GM18526 (cell line): Measurements from ENCODE around the gene AKT1S1.
A peak's percentile ranks its signal among the peaks of the same experiment; 100 is the strongest.

Experiments
- POLR2A ChIP-seq: IDR thresholded peaks from 3 replicates; pipeline ENCODE4 v1.6.1; 2011; ENCODE audit not compliant: insufficient read length; ENCODE audit errors: extremely low read depth

Gene AKT1S1

DNA sequence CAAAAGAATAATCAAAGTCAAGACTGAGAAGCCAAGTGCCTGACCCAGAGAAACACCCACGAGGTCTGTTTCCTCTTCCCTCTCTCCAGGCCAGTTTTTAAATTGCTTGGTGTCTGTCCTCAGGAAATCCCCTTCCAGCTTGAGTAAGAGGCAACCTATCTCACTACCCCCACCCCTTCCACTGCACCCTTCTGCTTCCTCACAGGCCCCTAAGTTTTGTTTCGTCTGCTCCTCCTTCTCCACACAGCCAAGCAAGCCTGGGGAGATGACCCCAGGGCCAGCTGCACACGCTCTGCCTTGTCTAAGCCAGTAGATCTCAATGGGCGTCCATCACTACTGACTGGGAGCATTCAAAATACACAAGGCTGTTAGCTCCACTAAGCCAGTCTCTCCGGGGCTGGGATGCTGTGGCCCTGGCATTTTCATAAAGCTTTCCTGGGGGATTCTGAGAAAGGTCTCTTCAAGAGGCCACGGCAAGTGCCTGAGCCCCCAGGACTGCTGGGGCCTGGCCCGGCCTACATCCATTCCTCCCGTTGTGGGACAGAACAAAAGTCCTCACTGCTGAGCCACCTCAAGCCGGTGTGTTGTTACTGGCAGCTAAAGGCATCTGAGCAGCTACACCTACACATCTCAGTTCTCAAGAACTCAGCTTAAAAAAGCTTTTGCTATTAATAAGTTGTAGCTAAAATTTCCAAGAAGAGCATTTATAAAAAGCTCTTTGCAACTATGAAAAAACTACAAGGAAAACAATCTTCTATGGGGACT lies 34.4 kb upstream of the AKT1S1 start:
- TF ChIP-seq POLR2A: peak; percentile 21

DNA sequence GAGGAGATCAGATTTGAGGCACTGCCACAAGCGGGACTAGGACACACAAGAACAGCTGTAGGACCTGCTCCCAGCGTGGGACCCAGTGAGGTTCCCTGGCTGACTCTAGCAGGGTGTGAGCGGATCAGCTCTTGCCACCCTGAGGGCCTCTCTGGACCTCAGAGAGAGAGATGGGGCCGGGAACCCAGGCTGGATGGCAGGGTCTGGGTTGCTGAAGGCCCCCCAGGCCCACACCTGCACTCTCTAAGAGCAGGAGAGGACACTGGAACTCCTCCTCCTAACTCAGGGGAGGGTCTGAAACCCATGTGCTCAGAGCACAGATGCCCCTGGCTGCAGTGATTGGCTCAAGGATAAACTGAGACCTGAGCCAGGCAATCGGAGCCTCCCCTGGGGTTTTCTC lies 33.0 kb upstream of the AKT1S1 start:
- TF ChIP-seq POLR2A: no peak

DNA sequence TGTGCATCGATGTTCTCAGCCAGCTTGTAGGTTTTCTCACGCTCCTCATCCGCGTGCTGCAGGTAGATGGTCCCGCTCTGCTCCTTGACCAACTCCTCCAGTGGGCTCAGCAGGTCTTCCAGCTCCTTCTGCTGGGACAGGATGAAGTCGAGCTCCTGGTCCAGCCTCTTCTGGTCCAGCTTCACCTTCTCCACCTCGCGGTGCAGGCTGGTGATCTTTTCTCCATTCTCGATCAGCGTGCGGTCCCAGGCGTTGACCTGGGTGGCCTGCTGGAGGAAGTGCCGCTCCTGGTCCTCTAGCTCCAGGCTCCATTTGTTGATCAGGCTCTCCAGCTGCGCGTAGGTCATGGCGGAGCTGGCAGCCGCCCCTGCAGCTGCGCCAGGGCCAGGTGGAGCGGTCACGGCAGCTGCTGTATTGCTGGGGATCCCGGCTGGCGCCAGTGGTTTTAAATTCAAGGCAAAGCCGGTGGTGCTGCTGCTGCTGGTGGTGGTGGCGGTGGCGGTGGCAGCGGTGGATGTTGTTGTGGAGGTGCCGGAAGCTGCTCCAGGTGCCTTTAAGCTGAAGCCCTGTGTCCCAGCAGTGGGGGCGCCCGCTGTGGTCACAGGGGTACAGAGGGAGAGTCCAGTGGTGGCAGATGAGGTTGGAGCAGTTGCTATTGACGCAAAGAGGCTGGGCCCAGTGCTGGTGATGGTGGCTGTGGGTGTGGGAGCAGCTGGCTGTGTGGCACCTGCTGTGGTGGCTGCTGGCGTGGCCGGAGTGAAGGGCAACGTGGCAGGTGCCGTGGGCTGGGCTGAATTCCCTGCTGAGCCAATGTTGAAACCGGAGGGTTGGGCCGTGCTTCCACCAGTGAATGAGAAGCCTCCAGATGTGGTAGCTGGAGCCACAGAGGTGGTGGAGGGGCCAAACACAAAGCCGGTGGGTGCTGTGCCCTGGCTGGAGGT lies 31.6 kb upstream of the AKT1S1 start:
- TF ChIP-seq POLR2A: no peak

DNA sequence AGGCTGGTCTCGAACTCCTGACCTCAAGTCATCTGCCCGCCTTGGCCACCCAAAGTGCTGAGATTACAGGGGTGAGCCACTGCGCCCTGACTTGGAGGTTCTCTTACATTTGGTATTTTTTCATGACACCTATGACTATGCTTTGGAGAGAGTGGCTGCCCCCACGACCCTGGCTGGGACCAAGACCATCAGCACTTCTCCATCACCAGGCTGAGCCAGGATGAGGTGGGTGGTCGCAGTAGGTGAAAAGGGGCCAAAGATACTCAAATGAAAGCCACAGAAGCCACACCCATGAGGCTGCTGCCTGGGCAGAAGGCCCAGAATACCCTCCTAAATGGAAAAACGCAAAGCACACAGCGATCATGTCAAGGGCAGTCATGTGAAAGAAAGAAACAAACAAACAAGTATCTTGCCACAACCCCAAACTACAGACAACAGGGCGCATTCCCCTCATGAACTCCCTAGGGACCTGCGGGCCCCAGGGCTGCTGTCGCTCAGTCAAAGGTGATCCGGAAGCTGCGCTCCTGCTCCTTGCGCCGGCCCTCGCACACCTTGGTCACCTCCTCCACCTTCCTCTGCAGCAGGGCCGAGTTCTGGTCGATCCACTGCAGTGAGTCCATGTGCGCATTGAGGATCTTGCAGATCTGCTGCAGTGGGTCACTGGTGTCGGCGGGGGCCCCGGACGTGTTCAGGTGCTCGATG lies 30.7 kb upstream of the AKT1S1 start:
- no peak for TF ChIP-seq POLR2A

DNA sequence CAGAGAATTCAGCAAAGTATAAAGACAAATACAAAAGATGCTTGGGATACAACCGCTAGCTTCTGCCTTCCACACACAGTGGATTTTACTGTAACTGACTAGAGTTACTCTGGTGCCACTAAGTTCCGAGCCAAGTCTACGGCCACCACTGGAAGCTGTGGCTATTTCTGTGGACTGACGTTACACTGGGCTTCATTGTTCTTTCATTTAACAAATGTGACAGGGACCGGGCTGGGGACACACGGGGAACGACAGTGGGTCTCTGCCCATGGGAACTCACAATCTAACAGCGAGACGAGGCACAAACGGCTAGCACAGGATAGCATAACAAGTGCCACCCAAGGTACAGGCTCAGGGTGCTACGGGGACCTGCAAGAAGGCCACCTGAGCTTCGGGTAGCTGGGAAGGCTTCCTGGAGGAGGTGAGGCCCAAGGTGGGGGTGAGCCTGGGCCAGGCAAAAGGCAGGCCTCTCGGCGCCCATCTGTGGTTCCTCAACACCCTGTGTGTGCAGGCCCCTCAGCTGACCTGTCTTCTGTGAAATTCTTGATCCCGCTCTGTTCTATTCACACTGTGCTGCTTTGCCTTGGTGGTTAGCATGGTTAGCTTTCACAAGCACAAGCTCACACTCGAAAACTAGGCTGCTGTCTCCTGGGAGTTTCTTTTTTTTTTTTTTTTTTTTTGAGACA lies 29.9 kb upstream of the AKT1S1 start:
- no peak for TF ChIP-seq POLR2A

DNA sequence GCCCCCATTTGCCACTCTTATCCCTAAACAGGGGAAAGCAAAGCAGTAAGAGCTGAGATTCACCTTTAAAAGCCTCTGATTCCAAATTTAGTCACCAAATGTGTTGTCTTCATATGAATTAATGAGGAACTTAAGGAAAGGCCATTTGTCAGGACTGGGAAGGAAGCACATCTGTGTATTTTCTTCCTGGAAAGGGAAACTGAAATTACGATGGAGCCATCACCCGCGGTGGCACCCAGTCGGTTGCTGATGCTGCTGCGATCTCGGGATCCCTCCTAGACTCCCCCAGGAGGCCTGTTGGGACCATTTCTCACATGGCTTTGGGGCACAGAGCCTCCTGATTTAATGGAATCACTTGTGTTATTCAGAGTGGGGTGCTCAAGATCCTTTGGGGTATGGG lies 27.0 kb upstream of the AKT1S1 start:
- TF ChIP-seq POLR2A: no peak

DNA sequence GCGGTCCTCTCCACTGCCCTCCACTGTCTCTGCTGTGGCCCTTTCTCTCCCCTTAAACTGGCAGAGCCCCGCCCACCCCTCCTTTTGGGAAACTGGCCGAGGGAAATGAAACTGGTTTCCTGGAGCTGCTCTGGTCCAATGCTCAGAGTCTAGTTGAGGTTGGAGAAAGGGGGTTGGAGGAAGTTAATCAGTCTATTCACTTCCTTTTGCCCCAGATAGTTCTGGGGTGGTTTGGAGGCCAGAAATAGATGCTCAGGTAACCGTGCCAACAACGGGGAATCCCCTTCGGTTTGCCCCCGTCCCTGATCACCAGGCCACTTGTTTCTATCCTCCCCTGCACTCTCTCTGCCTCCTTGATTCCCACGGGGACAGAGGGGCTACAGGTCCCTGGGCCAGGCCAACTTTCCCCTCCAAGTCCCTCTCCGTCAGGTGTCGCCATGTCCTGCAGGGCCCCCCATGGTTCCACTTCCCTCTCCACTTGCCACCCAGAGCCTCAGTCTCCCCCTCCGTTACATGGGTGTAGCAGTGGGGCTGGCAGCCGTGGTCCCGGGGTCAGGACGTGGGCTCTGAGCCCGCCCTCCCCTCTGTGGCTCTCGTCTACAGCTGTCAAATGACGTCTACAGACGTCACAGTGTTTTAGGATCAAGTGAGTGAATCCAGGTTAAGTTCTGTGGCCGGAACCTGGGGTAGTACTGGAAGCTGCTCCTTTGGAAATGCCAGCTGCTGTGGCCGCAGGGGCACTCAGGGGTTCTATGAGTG lies 19.9 kb upstream of the AKT1S1 start, which contains the start of gene IL4I1:
Gene IL4I1 (minus strand): TSS at position 25 of the 759 bp plus-strand sequence. CDS start 727 bp downstream, outside the sequence.
- no peak for TF ChIP-seq POLR2A

DNA sequence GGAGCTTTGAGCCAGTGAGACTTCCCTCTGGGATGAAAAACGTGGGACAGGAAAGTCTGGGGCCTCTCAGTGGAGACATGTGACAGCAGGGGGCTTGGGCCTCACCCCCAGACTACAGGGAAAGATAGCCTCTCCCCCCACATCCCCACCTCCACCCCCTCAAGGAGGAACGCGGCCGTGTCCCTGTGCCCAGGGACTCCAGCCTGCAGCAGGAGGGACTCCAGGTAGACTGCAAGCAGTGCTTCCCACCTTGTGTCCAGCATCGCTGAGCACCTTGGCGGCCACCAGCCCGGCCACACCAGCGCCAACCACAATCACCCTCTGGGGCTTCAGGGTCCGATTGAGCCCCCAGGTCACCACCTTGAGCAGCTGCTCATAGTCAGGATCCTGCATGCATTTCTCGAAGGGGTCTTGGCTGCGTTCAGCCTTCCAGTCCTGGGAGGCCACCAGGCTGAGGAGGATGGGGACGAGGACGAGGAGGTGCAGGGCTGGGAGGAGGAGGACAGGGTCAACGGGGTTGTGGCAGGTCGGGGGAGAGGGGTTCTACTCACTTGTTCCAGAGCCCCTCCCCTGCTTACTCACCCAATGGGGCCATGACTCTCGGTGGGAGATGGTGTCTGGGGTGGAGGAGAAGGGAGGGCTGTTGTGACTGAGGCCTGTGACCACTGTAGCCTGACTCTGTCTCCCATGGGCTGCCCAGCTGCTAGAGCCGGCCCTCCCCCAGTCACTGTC lies 18.6 kb upstream of the AKT1S1 start:
- peak; percentile 36 for TF ChIP-seq POLR2A

DNA sequence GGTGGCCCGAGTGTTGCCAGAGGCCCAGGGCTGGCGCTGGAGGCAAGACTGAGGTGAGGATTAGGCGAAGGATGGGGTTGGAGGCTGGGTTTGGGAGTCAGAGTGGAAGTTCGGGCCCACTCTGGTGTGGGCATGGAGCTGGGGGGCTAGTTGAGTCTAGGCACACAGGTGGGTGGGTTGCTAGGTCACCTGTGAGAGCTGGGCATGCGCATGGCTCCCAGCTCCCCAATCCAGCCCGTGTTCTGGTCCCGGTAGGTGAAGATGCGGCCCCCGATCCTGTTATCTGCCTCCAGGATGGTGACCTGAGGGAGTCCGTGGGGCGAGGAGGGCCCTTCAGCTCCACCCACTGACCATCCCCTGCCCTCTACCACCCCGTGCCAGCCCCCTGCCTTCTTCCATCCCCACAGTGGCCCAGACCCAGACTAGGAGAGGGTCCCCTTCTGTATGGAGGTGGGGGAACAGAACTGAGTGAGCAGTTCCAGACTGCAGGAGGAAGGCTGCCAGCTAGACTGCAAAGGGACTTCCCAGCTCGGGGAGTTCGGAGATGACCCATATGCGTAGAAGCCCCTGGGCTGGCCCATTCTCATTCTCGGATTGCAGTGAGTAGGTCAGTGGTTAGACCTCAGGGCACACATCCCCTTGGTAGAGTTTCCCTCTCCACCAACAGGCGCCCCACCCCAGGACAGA lies 17.9 kb upstream of the AKT1S1 start:
- TF ChIP-seq POLR2A: no peak

DNA sequence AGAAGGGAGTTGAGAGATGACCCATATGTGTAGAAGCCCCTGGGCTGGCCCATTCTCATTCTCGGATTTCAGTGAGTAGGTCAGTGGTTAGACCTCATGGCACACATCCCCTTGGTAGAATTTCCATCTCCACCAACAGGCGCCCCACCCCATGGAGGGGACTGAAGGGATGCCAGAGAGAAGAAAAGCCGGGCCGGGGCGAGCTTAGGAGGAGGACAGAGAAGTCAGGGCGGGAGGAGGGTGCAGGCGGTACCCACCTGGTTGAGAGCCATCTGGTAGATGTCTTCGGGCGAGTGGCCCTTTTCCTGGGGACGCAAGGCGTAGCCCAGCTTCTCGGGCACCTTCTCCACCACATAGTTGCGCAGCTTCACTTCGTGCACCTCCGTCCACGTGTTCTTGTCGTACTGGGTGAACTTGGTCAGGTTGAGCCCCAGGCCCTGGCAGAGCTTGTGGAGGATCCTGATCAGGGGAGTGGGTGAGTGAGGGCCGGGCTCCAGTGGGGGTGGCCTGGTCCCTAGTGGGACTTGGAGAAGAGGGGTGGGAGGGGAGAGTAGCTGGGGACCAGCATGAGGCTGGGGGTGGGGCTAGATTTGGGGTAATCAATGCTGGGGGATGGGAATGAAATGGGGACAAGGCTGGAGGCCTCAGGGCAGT lies 17.0 kb upstream of the AKT1S1 start:
- peak; percentile 25 for TF ChIP-seq POLR2A

DNA sequence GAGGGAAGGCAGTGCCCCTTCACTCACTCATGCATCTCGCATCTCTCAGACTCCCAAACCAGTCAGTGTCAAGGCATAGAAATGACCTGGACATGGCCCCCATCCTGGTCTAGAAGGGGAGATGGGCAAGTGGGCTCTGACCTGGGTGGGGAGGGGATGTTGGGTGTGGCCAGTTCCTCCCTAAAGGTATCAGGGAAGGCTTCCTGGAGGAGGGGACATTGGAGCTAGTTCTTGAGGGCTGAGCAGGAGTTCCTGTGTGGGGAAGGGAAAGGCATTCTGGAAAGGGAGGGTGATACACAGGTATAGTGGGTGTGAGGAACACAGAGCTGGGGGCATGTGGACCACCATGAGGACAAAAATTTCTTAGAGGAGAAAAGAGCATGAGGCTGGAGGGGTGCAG lies 15.6 kb upstream of the AKT1S1 start:
- TF ChIP-seq POLR2A: no peak

DNA sequence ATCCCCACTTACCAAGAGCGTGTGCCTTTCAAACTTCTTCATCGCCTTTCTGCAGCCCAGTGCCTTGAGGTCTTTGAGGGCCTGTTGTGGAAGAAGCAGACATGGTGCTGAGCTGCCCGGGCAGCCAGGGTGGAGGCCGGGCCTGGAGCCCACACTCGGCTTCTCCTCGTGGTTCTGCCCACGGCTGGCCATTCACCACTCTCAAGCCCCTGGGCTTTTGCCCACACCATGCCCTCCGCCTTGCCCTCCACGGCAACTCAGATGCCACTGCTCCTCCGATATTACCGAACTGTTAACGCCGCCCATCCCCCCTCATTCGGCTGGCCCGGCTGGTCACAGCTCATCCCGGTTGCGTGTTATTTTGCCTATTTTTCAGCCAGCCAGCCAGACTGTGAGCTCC lies 14.2 kb upstream of the AKT1S1 start:
- no peak for TF ChIP-seq POLR2A
